GM19351 (cell line): ENCODE data around the gene SEMA7A.
A peak's percentile ranks its signal among the peaks of the same experiment; 100 is the strongest.
"Not testable (repeated sequence)": the region's sequence is repeated elsewhere in the genome, so short reads cannot be mapped to it uniquely, and the experiment has no call there.

ENCODE experiments used
- ATAC-seq: cut with Tn5 transposase; IDR thresholded peaks from one replicate; pipeline ENCODE4 v1.9.1; 2021; ENCODE audit warnings: mild to moderate bottlenecking, moderate library complexity; ENCODE audit not compliant: unreplicated experiment

The SEMA7A gene

GRCh38 chr15:74400915-74401757 is 32.6 kb downstream of the SEMA7A start:
- ATAC-seq = no peak

GRCh38 chr15:74400313-74400860 is 33.4 kb downstream of the SEMA7A start:
- no peak for ATAC-seq

GRCh38 chr15:74399511-74400312 is 34.0 kb downstream of the SEMA7A start:
- no peak for ATAC-seq

GRCh38 chr15:74399100-74399499 is 34.7 kb downstream of the SEMA7A start:
- no peak for ATAC-seq

GRCh38 chr15:74398183-74398582 is 35.6 kb downstream of the SEMA7A start:
- no peak for ATAC-seq

- no peak for ATAC-seq
Observed at GRCh38 chr15:74397239-74398068, 36.3 kb downstream of the SEMA7A start.

GRCh38 chr15:74396445-74397238 is 37.1 kb downstream of the SEMA7A start:
- peak; percentile 35 for ATAC-seq

- no peak for ATAC-seq
Observed at GRCh38 chr15:74396146-74396438, 37.7 kb downstream of the SEMA7A start.

- no peak for ATAC-seq
Observed at GRCh38 chr15:74395319-74396145, 38.2 kb downstream of the SEMA7A start.

- no peak for ATAC-seq
Observed at GRCh38 chr15:74394090-74394846, 39.5 kb downstream of the SEMA7A start.

- ATAC-seq = no peak
Observed at GRCh38 chr15:74393423-74393822, 40.3 kb downstream of the SEMA7A start.

GRCh38 chr15:74392902-74393301 is 40.9 kb downstream of the SEMA7A start:
- ATAC-seq = no peak

- no peak for ATAC-seq
Observed at GRCh38 chr15:74392451-74392830, 41.3 kb downstream of the SEMA7A start.

GRCh38 chr15:74391582-74392450 is 41.9 kb downstream of the SEMA7A start:
- ATAC-seq = no peak

- no peak for ATAC-seq
Observed at GRCh38 chr15:74390647-74391288, 43.0 kb downstream of the SEMA7A start.

GRCh38 chr15:74390049-74390646 is 43.6 kb downstream of the SEMA7A start:
- ATAC-seq = not testable (repeated sequence)
